Measurements from ENCODE around the gene GPER1.

Gene GPER1

GRCh38 chr7:1098243-1099153, 10.6 kb downstream of the GPER1 start:
- Histone ChIP-seq H3K27me3 (no peaks in the 10 kb centered on the region), H3K27ac (no peak overlapping the region), H3K4me1 (ENCODE audit: control insufficient read depth in 1 of 2, insufficient read depth in 1 of 2, low read depth in 1 of 2, low read length in 1 of 2) (no peaks in the 10 kb centered on the region), H3K4me3 (ENCODE audit: low read depth in 1 of 2, low read length in 1 of 2) (no peak overlapping the region), H3K36me3 (no peaks in the 10 kb centered on the region), H3K9me3 (no peaks in the 10 kb centered on the region)
- no peak for TF ChIP-seq CTCF (IDR thresholded peaks at IDR 0.05)

- no peaks in the 10 kb centered on the region for H3K4me1 ChIP-seq (ENCODE audit: control insufficient read depth in 1 of 2, insufficient read depth in 1 of 2, low read depth in 1 of 2, low read length in 1 of 2)
- H3K36me3 ChIP-seq, result no peaks in the 10 kb centered on the region
- H3K27me3 ChIP-seq, result no peaks in the 10 kb centered on the region
- H3K4me3 ChIP-seq (ENCODE audit: low read depth in 1 of 2, low read length in 1 of 2), result no peak overlapping the region
- H3K9me3 ChIP-seq, result no peaks in the 10 kb centered on the region
- no peak overlapping the region for H3K27ac ChIP-seq
- TF ChIP-seq CTCF (IDR thresholded peaks at IDR 0.05), result no peak
Measured at GRCh38 chr7:1099154-1099542, 11.2 kb downstream of the GPER1 start.

GRCh38 chr7:1099637-1100036, 11.7 kb downstream of the GPER1 start:
- no peaks in the 10 kb centered on the region for H3K9me3 ChIP-seq
- no peak for TF ChIP-seq CTCF (IDR thresholded peaks at IDR 0.05)
- H3K4me3 ChIP-seq (ENCODE audit: low read depth in 1 of 2, low read length in 1 of 2), result no peak overlapping the region
- H3K36me3 ChIP-seq, result no peaks in the 10 kb centered on the region
- H3K27ac ChIP-seq, result no peak overlapping the region
- H3K27me3 ChIP-seq, result no peaks in the 10 kb centered on the region
- no peaks in the 10 kb centered on the region for H3K4me1 ChIP-seq (ENCODE audit: control insufficient read depth in 1 of 2, insufficient read depth in 1 of 2, low read depth in 1 of 2, low read length in 1 of 2)

GRCh38 chr7:1100386-1100785, 12.5 kb downstream of the GPER1 start:
- no peak overlapping the region for H3K27ac ChIP-seq
- TF ChIP-seq CTCF (IDR thresholded peaks at IDR 0.05), result no peak

GRCh38 chr7:1100834-1101562, 13.1 kb downstream of the GPER1 start:
- H3K36me3 ChIP-seq, result no peaks in the 10 kb centered on the region
- H3K4me3 ChIP-seq (ENCODE audit: low read depth in 1 of 2, low read length in 1 of 2), result no peak overlapping the region
- H3K4me1 ChIP-seq (ENCODE audit: control insufficient read depth in 1 of 2, insufficient read depth in 1 of 2, low read depth in 1 of 2, low read length in 1 of 2), result no peaks in the 10 kb centered on the region
- no peak for TF ChIP-seq CTCF (IDR thresholded peaks at IDR 0.05)
- no peak overlapping the region for H3K27ac ChIP-seq
- no peaks in the 10 kb centered on the region for H3K9me3 ChIP-seq
- no peaks in the 10 kb centered on the region for H3K27me3 ChIP-seq

More at GRCh38 chr7:1100386-1100785, 12.5 kb downstream of the GPER1 start:
- Histone ChIP-seq H3K4me3 (ENCODE audit: low read depth in 1 of 2, low read length in 1 of 2) (no peak overlapping the region), H3K4me1 (ENCODE audit: control insufficient read depth in 1 of 2, insufficient read depth in 1 of 2, low read depth in 1 of 2, low read length in 1 of 2) (no peaks in the 10 kb centered on the region), H3K36me3 (no peaks in the 10 kb centered on the region), H3K9me3 (no peaks in the 10 kb centered on the region), H3K27me3 (no peaks in the 10 kb centered on the region)
